GM19324 (cell line): Measurements from ENCODE around the gene HHIPL1.

Experiments used
- ATAC-seq: cut with Tn5 transposase; IDR thresholded peaks from one replicate; pipeline ENCODE4 v1.9.1; 2021; ENCODE audit warnings: mild to moderate bottlenecking, moderate library complexity; ENCODE audit not compliant: unreplicated experiment, low FRiP score

HHIPL1 gene

DNA sequence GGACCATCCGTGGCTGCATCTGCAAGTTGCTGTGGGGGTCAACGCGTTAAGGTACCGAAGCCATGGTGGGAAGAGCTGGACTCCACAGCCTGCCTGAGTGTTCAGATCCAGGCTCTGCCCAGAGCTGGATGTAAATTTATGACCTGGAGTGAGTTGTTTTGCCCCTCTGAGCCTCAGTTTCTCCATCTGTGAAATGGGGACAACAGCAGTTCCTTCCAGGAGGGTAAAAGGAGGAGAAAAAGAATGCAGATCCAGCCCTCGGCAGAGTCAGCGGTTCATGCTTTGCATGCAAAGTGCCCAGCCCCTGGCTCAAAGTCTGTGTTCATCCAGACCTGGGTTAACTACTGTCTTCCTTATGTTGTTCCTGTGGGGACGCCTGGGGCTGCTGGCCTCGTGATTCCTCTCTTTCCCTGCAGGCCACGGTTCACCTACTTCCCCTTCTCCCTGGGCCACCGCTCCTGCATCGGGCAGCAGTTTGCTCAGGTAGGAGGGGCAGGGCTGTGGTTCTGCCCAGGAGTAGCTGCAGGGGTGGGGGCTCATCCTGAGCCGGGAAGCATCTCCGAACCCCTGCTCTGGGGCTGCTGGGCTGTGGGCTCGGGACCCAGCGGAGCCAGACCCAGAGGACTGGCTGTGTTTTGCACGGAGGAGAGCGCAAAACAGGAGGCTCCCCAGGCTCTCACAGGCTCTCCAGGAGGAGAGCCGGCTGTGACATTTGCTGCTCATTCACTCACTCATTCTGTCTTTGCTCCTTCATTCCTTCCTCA is 81.0 kb downstream of the HHIPL1 start:
- ATAC-seq, result no peak

GRCh38 chr14:99726538-99727095 is 81.7 kb downstream of the HHIPL1 start:
- ATAC-seq, result no peak

DNA sequence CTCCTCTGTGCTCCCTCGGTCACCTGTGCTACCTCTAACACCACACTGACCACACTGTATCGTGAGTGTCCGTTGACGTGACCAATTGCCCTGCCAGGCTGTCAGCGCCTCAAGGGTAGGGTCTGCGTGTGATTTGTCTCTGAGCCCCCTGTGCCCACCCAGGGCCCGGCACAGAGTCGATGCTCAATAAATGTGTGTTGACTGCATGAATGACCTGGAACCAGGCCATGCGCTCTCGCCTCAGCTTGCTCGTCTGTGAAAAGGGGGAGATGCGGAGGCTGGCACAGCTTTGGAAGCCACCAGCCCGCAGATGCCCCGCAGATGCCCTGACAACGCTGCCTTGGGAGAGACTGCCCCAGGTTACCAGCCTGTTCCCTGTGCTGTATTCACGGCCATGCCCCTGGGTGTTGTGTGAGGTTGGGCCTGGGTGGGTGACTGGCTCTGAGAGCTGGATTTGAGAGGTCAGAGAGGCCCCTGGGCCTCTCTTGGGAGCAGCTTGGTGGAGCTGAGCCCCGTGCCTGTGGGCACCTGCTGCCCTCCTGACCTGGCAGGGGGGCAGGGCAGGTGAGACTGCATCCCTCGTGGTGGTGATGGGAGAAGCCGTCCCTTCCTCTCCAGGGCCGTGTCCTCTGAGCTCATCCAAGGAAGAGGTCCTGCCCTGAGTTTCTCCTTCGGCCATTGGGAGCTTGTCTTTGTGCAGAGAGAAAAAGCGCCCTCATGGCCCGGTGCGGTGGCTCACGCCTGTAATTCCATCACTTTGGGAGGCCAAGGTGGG is 82.4 kb downstream of the HHIPL1 start:
- no peak for ATAC-seq

- no peak for ATAC-seq
Observed at GRCh38 chr14:99728231-99728920, 83.4 kb downstream of the HHIPL1 start.

DNA sequence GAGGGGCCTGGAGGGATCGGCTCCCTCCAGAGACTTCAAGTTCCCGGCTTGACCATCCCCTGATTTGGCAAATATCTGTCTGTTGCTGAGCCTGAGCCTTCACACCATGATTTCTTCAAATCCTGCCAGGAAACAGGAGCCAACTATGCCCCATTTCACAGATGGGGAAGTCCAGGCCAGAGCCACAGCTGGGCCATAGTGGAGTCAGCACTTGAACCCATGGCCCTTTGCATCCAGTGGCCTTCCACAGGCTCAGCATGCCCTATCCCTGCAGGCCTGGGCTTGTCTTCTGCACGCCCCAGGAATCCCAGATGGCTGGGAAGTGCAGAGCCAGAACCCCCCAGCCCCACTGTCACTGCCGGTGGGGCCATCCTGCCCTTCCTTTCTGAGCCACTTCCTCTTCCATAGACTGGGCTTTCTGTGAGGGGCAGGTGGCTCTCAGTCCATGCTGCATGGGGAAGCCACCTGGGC is 84.1 kb downstream of the HHIPL1 start:
- no peak for ATAC-seq
